Amniotic epithelial cell (primary cell): Measurements from ENCODE around the gene SPATA31A6.
A peak's percentile ranks its signal among the peaks of the same experiment; 100 is the strongest.
"Not testable (repeated sequence)": the region's sequence is repeated elsewhere in the genome, so short reads cannot be mapped to it uniquely, and the experiment has no call there.

ENCODE experiments used
- DNase-seq: peaks from one replicate; pipeline ENCODE4 v3.0.0-alpha.2; 2010; ENCODE audit warnings: low read depth

SPATA31A6 gene

DNA sequence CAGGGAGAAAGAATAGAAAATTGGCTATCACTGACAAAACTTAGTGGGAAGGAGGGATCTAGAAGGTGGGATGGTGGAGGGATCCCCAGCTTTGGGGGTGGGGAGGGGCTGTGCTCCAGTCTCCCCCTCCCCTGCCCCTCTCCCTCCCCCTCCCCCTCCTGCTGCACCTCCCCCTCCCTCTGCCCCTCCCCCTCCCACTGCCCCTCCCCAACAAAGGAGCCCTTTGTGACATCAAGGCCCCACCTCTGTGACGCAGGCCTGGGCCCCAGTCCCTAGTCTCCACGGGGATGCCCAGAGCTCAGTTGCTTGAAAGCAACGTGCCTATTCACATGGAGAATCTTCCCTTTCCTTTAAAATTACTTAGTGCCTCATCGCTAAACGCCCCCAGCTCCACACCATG is at the start of gene SPATA31A6:
TSS of gene SPATA31A6 (plus strand) at position 301 of the 400 bp plus-strand sequence. CDS start at position 330, 29 bp downstream.
- DNase-seq, result not testable (repeated sequence)

DNA sequence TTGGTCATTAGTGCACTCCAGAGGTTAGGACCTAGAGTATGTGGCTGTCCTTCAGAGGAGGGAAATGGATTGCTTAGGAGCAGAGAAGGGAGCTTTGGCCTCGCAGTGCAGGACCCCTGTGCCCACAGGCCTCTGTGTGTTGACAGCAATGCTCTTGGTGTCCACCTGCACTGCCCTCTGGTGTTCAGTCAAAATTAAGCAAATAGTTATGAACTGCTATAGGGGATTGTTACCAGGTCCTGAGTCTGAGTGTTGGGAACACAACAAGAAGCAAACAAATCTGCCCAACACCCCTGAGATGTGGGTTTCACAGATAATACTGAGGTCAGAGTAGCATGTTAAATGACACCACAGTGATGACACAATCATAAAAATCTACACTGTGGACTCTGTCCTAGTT is 23.2 kb upstream of the SPATA31A6 start:
- peak; percentile 21 for DNase-seq

DNA sequence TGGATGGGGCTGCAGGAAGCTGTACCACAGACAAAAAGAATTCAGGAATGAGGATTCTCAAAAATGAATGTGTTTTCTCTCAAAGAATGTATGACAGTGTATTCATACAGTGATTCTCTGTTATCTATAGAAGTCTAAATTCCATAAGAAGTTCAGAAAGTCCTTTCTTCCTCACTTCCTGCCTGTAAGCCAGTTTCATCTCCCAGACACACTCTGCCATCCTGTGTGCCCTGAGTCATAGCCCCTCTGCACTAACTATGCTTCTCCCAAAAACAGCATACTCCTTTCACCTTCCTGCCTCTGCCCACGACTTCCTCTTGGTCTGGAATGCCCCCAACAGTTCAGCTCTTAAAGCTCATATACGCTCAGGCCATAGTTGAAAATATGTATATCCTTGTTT is 36.4 kb downstream of the SPATA31A6 start:
- DNase-seq, result peak; percentile 50

- DNase-seq, result peak; percentile 71
Observed at GRCh38 chr9:42223230-42223629, 39.8 kb downstream of the SPATA31A6 start.

DNA sequence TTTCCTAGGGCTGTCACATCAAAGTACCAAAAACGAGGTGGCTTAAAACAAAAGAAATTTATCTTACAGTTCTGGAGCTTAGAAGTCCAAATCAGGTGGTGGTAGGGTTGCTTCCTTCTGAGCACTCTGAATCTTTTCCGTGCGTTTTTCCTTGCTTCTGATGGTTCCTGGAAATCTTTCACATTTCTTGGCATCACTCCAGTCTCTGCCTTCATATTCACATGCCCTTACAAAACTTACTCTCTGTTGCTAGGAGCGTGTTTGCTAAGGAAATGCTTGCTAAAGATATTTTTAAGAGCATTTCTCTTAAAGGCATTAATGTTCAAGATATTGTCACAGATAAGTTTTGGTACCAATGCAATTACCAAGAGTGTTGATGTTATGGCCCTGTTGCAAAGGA is 49.6 kb downstream of the SPATA31A6 start:
- DNase-seq, result peak; percentile 36

DNA sequence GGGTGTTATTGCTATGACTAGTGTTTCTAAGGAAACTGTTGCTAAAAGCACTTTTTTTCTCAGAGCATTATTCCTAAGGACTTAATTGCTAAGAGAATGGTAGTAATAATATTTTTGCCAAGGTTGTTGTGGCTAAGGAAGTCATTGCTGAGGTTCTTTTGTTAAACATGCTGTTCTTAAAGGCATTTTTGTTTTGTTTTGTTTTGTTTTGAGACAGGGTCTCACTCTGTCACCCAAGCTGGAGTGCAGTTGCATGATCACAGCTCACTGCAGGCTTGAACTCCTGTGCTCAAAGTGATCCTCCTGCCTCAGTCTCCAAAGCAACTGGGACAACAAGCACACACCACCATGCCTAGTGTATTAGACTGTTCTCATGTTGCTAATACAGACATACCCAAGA is 51.2 kb downstream of the SPATA31A6 start:
- not testable (repeated sequence) for DNase-seq

DNA sequence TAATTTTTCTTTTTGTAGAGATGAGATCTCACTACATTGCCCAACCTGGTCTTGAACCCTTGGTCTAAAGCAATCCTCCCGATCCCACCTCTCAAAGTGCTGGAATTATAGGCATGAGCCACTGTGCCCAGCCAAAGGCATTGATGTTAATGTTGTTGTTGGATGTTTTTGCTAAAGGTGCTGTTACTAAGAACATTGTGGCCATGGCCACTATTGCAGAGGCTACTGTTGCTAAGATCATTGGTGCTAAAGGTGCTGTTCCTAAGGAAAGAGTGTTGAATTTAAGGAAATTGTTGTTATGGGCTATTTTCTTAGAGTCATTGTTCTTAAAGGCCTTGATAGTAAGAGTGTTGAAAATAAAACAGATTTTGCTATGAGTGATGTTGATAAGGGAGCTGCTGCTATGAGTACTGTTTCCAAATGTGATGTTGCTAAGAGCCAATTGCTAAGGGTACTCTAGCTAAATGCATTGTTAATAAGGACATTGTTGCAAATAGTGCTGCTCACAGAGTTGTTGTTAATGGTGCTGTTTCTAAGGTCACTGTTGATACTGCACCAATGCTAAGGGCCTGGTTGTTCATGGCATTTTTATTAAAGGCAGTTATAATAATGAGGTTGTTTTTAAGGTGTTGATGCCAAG is 52.0 kb downstream of the SPATA31A6 start:
- DNase-seq, result not testable (repeated sequence)

GRCh38 chr9:42236097-42236496 is 52.6 kb downstream of the SPATA31A6 start:
- DNase-seq, result not testable (repeated sequence)

DNA sequence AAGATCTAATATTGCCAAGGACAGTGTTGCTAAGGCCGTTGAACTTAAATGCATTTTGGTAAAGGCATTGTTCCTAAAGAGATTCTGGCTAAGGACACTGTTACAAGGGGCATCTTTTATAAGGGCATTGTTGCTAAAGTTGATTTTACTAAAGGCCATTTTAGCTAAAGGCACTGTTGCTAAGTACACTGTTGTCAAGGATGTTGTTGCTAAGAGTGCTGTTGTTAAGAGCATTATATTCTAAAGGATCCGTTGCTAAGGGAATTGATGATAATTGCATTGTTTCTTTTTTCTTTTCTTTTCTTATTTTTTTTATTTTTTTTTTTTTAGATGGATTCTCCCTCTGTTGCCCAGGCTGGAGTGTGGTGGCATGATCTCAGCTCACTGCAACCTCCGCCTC is 53.9 kb downstream of the SPATA31A6 start:
- not testable (repeated sequence) for DNase-seq

DNA sequence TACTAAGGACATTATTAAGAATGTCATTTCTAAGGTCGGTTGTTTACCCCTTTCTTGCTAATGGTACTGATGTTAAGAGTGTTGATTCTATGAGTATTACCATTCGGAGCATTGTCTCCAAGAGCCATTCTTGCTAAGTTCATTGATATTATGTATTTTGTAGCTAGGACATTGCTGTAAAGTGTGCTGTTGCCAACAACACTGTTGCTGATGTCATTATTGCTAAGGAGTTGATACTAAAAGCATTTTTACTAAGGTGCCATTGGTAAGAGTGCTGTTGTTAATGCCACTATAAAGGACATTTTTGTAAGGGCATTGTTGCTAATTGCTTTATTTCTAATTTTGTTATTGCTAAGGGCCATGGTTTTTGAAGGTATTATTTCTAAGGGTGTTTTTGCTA is 55.4 kb downstream of the SPATA31A6 start:
- DNase-seq, result not testable (repeated sequence)
